ENCODE results near the gene MUC6. TPM values are rescaled to one million over a fixed set of nuclear protein-coding genes. Genes with fewer than 3 reads are reported as not detected.

The MUC6 gene, protein sequence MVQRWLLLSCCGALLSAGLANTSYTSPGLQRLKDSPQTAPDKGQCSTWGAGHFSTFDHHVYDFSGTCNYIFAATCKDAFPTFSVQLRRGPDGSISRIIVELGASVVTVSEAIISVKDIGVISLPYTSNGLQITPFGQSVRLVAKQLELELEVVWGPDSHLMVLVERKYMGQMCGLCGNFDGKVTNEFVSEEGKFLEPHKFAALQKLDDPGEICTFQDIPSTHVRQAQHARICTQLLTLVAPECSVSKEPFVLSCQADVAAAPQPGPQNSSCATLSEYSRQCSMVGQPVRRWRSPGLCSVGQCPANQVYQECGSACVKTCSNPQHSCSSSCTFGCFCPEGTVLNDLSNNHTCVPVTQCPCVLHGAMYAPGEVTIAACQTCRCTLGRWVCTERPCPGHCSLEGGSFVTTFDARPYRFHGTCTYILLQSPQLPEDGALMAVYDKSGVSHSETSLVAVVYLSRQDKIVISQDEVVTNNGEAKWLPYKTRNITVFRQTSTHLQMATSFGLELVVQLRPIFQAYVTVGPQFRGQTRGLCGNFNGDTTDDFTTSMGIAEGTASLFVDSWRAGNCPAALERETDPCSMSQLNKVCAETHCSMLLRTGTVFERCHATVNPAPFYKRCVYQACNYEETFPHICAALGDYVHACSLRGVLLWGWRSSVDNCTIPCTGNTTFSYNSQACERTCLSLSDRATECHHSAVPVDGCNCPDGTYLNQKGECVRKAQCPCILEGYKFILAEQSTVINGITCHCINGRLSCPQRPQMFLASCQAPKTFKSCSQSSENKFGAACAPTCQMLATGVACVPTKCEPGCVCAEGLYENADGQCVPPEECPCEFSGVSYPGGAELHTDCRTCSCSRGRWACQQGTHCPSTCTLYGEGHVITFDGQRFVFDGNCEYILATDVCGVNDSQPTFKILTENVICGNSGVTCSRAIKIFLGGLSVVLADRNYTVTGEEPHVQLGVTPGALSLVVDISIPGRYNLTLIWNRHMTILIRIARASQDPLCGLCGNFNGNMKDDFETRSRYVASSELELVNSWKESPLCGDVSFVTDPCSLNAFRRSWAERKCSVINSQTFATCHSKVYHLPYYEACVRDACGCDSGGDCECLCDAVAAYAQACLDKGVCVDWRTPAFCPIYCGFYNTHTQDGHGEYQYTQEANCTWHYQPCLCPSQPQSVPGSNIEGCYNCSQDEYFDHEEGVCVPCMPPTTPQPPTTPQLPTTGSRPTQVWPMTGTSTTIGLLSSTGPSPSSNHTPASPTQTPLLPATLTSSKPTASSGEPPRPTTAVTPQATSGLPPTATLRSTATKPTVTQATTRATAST (N-terminal part only)
- total RNA-seq = not detected in 2 replicates

DNA sequence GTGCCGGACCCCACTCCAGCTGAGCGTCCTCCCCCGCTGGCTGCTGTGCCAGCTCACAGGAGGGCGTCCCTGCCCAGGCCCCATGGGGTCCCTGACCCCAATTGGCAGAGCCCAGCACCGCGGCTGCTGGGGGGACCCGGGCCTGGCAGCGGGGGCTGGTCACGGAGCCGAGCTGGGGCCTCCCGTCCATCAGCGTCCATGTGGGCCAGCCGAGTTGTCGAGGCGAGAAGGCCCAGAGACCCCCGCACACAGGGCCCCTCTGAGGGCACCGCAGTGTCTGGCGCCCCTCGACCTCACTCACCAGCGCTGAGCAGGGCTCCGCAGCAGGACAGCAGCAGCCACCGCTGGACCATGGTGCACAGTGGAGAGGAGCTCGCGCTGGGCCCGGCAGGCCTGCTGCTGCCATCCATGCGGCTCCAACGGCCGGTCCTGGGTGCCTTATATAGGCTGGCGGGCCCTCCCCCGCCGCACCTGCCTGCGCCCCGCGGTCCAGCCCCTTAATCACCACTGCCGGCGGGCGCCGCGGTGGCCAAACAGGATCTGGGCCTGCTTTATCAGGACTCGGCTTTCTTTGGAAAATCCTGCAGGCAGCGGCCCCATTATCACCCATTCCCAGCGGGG is at the start of gene MUC6:
MUC6 (minus strand) TSS at position 416 of the 621 bp plus-strand sequence; CDS start at position 353, 63 bp downstream.
- no peak for DNase-seq

DNA sequence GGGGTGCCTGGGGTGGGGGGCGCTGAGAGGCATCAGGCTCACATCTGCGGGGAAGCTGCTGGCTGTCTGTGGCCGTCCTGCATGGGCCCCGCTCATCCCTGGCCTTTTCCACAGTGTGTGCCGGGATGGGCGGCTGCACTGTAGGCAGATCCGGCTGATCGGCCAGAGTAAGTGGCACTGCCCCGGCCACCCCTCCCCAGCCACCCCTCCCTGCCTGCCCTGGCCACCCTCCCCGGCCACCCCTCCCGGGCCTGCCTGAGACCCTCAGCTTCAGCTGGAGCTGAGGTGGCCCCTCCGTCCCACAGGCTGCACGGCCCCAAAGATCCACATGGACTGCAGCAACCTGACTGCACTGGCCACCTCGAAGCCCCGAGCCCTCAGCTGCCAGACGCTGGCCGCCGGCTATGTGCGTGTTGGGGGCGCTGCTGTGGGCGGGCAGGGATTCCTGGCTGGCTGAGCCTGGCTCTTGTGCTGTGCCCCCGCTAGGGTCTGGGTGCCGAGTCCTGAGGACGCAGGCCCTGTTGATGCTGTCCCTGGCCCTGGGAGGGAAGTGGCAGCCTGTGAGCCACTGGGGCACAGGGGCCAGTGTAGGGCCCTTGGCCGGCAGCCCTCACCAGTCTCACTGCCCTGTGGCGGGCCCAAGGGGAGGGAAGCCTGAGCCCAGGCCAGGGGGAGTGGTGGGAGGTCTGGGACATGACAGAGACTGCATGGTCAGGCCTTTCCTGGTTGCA is 49.1 kb upstream of the MUC6 start:
- DNase-seq = no peak

DNA sequence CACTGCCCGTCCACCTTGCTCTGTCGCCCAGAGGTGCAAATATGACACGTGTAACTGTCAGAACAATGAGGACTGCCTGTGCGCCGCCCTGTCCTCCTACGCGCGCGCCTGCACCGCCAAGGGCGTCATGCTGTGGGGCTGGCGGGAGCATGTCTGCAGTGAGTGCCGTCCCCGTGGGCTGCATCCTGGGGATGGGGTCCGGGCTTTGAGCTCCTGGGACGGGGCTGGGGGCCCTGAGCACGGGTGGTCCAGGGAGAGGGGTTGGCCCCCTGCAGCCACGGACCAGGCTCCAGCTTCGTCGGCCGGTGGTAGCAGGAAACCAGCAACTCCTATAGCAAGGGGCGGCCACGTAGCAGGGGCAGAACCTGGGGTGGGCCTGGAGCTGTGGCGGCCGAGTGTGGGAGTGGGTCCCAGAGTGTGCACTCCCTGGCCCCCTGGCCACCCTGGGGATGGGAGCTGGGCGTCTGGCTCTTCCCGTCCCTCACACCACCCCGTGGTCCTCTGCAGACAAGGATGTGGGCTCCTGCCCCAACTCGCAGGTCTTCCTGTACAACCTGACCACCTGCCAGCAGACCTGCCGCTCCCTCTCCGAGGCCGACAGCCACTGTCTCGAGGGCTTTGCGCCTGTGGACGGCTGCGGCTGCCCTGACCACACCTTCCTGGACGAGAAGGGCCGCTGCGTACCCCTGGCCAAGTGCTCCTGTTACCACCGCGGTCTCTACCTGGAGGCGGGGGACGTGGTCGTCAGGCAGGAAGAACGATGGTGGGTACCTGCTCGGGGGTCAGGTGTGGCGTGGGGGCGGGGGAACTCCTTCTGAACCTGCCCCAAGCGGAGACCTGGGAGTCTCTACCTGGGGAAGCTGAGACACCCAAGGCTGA is 48.3 kb upstream of the MUC6 start:
- no peak for DNase-seq

DNA sequence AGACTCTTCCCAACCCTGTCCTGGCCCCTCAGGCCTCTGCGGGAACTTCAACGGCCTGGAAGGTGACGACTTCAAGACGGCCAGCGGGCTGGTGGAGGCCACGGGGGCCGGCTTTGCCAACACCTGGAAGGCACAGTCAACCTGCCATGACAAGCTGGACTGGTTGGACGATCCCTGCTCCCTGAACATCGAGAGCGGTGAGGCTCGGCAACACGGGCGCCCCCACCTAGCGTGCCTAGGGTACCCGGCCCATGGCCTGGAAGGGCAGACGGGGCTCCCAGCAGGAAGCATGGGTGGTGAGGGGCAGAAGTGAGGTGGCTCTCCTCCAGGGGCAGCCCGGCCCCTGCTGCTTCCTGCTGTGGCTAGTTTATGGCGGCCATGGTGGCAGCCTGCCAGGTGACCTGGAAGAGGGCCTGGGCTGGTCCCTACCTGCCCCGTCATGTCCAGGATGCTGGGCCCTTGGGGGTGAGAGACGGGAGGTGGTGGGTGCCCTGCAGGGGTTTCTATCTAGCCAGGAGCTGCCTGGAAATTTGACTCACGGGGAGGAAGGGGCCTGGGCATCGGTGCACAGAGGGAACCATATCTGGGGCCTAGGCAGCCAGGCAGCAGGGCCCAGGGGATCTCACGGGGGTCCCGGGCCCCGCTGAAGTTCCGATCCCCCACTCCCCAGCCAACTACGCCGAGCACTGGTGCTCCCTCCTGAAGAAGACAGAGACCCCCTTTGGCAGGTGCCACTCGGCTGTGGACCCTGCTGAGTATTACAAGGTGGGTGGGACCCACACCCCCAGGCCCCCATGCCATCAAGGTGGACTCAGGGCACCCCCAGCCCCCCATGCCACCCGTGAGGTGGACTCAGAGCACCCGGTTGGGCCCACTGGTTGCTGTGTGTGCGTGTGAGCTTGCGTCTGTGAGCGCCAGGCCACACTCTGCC is 47.4 kb upstream of the MUC6 start:
- DNase-seq = no peak

DNA sequence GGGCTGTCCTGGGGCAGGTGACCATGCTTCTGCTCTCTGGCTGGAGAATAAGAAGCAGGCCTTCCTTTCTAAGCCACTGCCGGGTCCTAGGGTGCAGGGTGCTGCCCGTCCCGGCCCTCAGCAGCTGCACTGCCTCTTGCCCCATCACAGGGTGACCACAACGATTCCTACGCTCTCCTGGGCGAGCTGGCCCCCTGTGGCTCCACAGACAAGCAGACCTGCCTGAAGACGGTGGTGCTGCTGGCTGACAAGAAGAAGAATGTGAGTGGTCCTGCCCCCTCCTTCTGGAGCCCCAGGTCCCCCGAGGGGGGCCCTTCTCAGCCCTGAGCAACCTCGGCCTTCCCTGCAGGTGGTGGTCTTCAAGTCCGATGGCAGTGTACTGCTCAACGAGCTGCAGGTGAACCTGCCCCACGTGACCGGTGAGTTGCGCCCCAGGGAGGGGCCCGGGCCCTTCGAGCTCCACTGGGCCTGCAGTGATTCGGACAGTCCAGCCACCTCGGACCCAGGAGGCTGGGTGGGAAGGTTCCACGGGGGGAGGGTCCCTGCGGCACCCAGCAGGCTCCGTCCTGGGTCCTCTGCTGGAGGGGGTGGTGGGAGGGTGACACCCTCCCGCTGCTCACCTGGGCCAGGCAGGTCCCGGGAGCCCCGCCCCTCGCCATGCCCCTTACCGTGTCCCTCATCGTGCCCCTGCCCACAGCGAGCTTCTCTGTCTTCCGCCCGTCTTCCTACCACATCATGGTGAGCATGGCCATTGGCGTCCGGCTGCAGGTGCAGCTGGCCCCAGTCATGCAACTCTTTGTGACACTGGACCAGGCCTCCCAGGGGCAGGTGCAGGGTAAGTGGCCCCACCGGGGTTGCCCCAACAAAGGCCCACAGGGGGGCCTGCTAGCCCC is 46.5 kb upstream of the MUC6 start:
- no peak for DNase-seq

DNA sequence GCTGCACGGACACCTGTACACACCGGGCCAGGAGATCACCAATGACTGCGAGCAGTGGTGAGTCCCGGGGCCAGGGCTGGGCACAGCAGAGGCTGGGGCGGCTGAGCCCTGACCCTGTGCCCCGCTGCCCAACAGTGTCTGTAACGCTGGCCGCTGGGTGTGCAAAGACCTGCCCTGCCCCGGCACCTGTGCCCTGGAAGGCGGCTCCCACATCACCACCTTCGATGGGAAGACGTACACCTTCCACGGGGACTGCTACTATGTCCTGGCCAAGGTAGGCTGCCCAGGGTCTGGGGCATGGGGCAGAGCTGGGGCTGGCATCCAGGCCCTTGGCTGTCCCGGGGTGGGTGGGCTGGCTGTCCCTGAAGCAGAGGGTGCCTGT is 45.8 kb upstream of the MUC6 start:
- DNase-seq = no peak

DNA sequence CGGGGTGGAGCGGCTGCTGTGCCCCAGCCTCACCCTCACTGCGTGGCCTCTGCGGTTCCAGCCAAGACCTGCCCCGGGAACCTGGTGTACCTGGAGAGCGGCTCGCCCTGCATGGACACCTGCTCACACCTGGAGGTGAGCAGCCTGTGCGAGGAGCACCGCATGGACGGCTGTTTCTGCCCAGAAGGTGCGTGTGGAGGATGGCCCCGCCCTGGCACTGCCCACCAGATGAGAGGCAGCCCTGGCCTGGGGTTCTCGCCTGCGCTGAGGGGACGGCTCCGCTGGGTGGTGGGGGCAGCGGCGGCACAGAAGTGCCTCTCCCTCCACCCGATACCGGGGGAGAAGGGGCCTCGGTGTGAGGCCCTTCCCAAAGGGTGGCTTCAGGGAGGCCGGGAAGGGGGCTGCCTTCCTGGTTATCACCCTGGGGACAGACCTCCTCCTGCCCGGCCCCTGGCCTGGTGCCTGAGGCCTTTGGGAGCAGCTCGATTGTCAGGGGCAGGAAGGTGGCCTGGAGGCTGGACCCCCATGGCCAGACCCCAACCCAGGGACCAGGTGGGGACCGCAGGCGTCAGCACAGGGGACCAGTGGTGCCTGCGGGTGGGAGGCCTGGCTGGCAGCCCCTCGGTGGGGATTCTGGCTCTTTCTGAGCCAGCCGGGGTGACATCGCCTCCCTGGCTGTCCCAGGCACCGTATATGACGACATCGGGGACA is 45.2 kb upstream of the MUC6 start:
- no peak for DNase-seq

DNA sequence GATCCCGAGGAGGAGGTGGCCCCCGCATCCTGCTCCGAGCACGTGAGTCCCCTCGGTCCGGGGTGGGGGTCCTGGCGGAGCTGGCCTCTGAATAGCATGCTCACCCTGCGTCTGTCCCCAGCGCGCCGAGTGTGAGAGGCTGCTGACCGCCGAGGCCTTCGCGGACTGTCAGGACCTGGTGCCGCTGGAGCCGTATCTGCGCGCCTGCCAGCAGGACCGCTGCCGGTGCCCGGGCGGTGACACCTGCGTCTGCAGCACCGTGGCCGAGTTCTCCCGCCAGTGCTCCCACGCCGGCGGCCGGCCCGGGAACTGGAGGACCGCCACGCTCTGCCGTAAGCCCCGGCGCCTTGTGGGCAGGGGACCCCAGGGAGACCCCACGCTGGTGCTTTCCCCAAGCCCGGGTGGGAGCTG is 41.7 kb upstream of the MUC6 start:
- DNase-seq = no peak

DNA sequence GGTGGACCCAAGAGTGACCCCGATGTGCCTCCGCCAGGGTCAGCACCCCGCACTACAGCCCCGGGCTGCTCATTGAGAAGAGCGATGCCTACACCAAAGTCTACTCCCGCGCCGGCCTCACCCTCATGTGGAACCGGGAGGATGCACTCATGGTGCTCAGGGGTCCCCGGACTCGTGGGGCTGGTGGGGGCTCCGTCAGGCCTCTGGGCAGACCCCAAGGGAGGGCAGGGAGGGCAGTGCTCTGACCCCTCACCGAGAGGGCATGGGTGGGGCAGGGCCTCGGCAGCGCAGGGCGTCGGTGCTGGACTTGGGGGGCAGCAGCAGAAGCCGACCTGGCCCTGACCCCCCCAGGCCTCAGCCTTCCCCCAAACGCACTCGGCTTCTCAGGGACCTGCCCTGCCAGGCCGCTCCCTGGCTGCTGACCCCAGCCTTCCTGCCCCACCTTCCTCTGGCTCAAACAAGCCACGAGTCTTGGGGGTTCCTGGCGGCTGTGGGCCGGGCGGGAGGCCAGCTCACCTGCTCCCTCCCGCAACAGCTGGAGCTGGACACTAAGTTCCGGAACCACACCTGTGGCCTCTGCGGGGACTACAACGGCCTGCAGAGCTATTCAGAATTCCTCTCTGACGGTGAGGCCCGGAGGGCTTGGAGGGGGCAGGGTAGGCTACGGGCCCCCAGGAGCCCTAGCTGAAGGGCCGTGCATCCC is 41.0 kb upstream of the MUC6 start:
- no peak for DNase-seq

DNA sequence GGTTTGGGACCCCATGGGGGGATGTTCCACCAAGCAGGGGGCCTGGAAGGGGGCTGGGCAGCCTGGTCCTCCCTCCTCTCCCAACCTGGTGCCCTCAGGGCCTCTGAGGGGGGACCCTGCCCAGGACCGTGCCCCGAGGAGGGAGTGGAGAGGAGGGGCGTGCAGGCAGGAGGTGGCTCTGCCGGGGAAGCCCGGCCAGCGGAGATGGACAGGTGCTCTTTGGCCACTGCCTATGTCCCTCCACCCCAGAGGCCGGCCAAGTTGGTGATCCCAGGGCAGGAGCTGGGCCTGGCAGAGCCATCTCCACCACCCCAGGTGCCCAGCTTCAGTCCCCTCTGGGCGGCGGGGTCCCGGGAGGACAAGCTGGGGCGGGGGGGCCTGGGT is 40.5 kb upstream of the MUC6 start:
- DNase-seq = no peak

DNA sequence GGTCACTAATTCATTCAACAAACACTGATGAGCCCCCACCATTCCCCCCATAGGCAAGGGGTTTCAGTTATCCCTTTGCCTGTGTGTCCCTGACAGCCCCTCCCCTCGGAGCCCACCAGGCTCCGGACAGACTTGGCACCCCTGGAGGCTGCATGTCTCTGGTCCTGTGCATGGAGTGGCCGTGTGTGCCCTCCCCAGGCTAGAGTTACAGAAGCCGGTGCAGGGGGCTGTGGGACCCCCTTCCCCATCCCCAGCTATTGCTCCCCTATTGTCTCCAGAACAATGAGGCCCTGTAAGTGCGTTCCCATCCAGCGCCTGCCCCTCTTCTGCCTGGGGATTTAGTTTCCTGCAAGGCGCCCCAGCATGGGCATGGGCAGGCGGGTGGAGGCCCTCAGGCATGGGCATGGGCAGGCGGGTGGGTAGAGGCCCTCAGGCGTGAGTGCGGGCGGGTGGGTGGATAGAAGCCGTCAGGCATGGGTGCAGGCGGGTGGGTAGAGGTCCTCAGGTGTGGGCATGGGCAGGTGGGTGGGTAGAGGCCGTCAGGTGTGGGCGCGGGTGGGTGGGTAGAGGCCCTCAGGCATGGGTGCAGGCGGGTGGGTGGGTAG is 39.6 kb upstream of the MUC6 start:
- DNase-seq = no peak

DNA sequence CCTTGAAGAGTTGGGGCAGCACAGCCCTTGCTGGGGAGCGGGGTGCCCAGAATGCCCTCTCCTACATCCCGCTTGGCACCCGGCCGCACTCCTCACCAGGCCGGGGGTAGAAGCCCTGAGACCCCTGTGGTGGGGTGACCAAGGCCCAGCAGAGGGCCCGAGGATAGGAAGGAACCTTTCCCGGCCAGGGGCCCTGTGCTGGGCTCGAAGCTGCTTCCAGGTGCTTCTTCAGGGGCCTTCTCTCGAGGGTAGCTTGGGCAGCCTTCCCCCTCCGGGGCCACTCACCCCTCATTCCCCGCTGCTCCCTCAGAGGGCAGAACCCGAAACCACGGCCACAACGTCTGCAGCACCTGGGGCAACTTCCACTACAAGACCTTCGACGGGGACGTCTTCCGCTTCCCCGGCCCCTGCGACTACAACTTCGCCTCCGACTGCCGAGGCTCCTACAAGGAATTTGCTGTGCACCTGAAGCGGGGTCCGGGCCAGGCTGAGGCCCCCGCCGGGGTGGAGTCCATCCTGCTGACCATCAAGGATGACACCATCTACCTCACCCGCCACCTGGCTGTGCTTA is 38.9 kb upstream of the MUC6 start:
- DNase-seq = no peak

DNA sequence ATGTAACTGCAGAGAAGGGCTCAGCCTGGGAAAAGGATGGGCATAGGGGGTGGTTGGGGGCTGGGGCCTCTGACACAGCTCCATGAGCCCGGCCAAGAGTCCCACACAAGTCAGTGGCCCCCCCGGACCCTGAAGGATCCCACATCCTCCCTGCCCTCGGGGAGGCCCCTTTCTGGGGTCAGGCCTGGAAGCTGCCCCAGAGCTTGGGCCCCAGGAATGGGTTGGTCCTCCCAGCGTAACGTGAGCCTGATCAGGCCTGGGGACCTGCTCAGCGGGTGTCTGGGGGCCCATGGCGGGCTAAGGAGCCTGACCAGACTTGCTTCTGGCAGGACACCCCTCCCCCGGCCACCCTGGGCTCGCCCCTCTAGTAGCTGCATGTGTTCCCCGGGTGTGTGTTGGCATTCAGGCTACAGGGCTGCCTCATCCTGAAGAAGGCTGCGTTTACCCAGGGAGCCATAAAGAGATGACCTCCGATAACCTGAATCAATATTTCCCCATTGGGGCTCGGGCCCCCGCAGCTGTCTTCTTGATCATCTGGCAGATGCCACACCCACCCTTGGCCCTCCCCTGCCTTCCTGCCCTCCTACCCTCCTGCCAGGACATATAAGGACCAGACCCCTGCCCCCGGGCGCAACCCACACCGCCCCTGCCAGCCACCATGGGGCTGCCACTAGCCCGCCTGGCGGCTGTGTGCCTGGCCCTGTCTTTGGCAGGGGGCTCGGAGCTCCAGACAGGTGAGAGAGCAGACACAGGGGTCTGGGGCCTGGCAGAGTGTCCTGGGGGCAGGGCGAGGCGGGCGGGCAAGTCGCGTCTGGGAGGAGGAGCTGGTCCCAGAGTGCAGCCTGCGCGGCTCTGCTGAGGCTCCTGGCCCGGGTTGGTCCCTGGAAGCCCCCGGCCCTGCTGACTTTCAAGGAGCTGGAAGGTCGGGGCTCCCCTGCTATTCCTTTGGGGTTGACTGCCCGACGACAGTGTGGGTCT is 38.0 kb upstream of the MUC6 start, which contains the start of gene MUC2:
MUC2 (plus strand) TSS at position 631 of the 978 bp plus-strand sequence.
- DNase-seq = no peak

DNA sequence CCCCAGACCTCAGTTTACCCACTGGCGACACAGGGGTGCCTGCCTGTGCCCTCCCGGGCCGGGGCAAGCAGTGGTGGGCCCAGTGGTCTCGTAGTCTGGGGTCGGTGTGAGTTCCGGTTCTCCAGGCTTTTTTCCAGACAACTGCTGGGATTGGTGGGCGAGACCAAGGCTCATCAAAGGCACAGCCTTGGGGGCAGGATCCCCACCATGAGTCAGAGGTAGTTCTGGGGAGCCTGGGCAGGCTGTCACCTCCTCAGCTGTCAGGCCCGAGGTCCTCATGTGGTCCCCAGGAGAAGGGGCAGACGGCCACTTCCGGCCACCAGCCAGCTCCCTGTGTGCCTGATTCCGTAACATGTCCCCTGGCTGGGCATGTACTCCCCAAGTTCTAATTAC is 37.3 kb upstream of the MUC6 start:
- no peak for DNase-seq

DNA sequence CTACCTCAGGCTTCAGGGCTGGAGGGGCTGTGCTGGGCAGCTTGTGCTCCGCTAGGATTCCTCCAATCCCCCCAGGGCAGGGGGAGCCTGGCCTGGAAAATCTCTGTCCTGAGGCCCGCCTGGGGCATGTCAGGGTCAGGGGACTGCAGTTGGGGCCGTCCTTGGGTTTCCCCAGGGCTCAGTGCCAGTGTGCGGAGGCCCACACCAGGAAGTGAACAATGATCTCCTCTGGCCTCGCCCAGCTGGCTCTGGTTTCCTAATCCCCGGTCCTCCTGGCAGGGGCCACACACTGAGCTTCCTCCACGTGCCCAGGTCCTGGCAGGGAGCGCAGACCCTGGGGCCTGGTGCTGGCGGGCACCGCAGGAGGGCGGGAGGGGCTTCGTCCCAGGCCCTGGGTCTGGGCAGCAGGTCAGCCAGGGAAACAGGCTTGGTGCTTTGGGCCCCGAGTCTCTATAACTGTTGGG is 36.8 kb upstream of the MUC6 start:
- DNase-seq = peak; percentile 78
